Neuronal stem cell (in vitro differentiated cells): Measurements from ENCODE around the gene UQCR10.

Source experiments
- DNase-seq: peaks from one replicate; pipeline ENCODE4 v3.0.0-alpha.2; 2013; ENCODE audit warnings: low spot score
- H2AFZ ChIP-seq: one replicate; pipeline ENCODE4 v1.6.1; 2013; ENCODE audit warnings: mild to moderate bottlenecking, low read length, inconsistent platforms
- H2AK5ac ChIP-seq: 2 replicates; pipeline ENCODE4 v1.6.1; 2013; ENCODE audit warnings: low read depth, mild to moderate bottlenecking, inconsistent platforms, low read length, moderate library complexity, mixed read lengths
- H2BK120ac ChIP-seq: 2 replicates; pipeline ENCODE4 v1.6.1; 2013; ENCODE audit warnings: low read depth, mild to moderate bottlenecking, inconsistent platforms, low read length, moderate library complexity, mixed read lengths
- H2BK12ac ChIP-seq: one replicate; pipeline ENCODE4 v1.6.1; 2013; ENCODE audit warnings: low read length, inconsistent platforms
- H2BK15ac ChIP-seq: 2 replicates; pipeline ENCODE4 v1.6.1; 2013; ENCODE audit warnings: mild to moderate bottlenecking, low read length, inconsistent platforms, mixed read lengths
- H2BK5ac ChIP-seq: one replicate; pipeline ENCODE4 v1.6.1; 2013; ENCODE audit warnings: inconsistent platforms, mild to moderate bottlenecking, low read length, moderate library complexity
- H3K14ac ChIP-seq: one replicate; pipeline ENCODE4 v1.6.1; 2013; ENCODE audit warnings: low read length, inconsistent platforms
- H3K18ac ChIP-seq: 2 replicates; pipeline ENCODE4 v1.6.1; 2013; ENCODE audit warnings: low read length, inconsistent platforms
- H3K23ac ChIP-seq: 2 replicates; pipeline ENCODE4 v1.6.1; 2013; ENCODE audit warnings: low read depth, mild to moderate bottlenecking, mixed read lengths, low read length, inconsistent platforms; ENCODE audit not compliant: poor library complexity
- H3K27ac ChIP-seq: replicated peaks from 3 replicates; pipeline ENCODE4 v1.5.1; 2013; ENCODE audit warnings: low read length, inconsistent platforms
- H3K27me3 ChIP-seq, 3 experiments: 2 replicates each; pipeline ENCODE4 v1.6.1; 2013; ENCODE audit warnings: low read length in 3 of 3, mild to moderate bottlenecking in 2 of 3, inconsistent platforms in 1 of 3, low read depth in 1 of 3, mixed read lengths in 1 of 3, moderate library complexity in 1 of 3; ENCODE audit not compliant: control insufficient read depth in 3 of 3, insufficient read depth in 3 of 3
- H3K36me3 ChIP-seq, 2 donors: replicated peaks in 1 of 2; 2 replicates each; pipeline ENCODE4 v1.6.1; 2013; ENCODE audit warnings: low read length in 2 of 2; ENCODE audit not compliant: control insufficient read depth in 2 of 2, insufficient read depth in 2 of 2
- H3K4ac ChIP-seq: 2 replicates; pipeline ENCODE4 v1.6.1; 2013; ENCODE audit warnings: inconsistent platforms, mild to moderate bottlenecking, low read length, moderate library complexity
- H3K4me1 ChIP-seq, 2 donors: 1 replicate in 1 of 2; 2 replicates in 1 of 2; pipeline ENCODE4 v1.6.1; 2013; ENCODE audit warnings: low read length in 2 of 2, low read depth in 1 of 2; ENCODE audit not compliant: control insufficient read depth in 2 of 2, insufficient read depth in 1 of 2
- H3K4me2 ChIP-seq: one replicate; pipeline ENCODE4 v1.6.1; 2013; ENCODE audit warnings: mild to moderate bottlenecking, low read length, inconsistent platforms; ENCODE audit not compliant: insufficient read depth, poor library complexity, severe bottlenecking
- H3K4me3 ChIP-seq, 2 donors: 2 replicates each; pipeline ENCODE4 v1.5.1; 2013; ENCODE audit warnings: low read length in 2 of 2, mild to moderate bottlenecking in 2 of 2, inconsistent platforms in 1 of 2, moderate library complexity in 1 of 2
- H3K79me1 ChIP-seq: one replicate; pipeline ENCODE4 v1.6.1; 2013; ENCODE audit warnings: low read depth, mild to moderate bottlenecking, inconsistent platforms, low read length, moderate library complexity
- H3K9ac ChIP-seq: one replicate; pipeline ENCODE4 v1.6.1; 2013; ENCODE audit warnings: mild to moderate bottlenecking, low read depth, low read length, inconsistent platforms; ENCODE audit not compliant: poor library complexity
- H3K9me3 ChIP-seq, 2 donors: replicated peaks in 1 of 2; 2 replicates each; pipeline versions ENCODE3 to v1.6.1; 2013; ENCODE audit warnings: low read length in 2 of 2, mild to moderate bottlenecking in 2 of 2, inconsistent platforms in 1 of 2, low read depth in 1 of 2, mixed read lengths in 1 of 2, moderate library complexity in 1 of 2; ENCODE audit not compliant: control insufficient read depth in 2 of 2, insufficient read depth in 1 of 2
- H4K8ac ChIP-seq: one replicate; pipeline ENCODE4 v1.6.1; 2013; ENCODE audit warnings: low read depth, mild to moderate bottlenecking, inconsistent platforms, low read length, moderate library complexity
- H4K91ac ChIP-seq: one replicate; pipeline ENCODE4 v1.6.1; 2013; ENCODE audit warnings: low read length, low read depth, mild to moderate bottlenecking, inconsistent platforms; ENCODE audit not compliant: poor library complexity
- WGBS, 2 donors: extraction: QIAGEN DNeasy Blood & Tissue Kit; methylation state at CpG; one replicate each; pipeline ENCODE4 v1.1.7; 2013; ENCODE audit warnings: missing lambda C conversion rate in 2 of 2, mixed read lengths in 1 of 2; ENCODE audit not compliant: insufficient read length in 2 of 2, insufficient replicate concordance in 1 of 2; ENCODE audit errors: extremely low coverage in 2 of 2; 5-methylcytosine and 5-hydroxymethylcytosine counted together

Gene UQCR10

GRCh38 chr22:29748248-29748893, 18.8 kb upstream of the UQCR10 start:
- DNase-seq, result no peak

GRCh38 chr22:29750029-29750428, 17.1 kb upstream of the UQCR10 start:
- H2BK120ac ChIP-seq, result no peak overlapping the region
- no peak overlapping the region for H4K8ac ChIP-seq
- no peaks in the 10 kb centered on the region for H3K79me1 ChIP-seq
- no peak overlapping the region for H3K18ac ChIP-seq
- no peak overlapping the region for H2BK12ac ChIP-seq
- no peak overlapping the region for H3K23ac ChIP-seq
- no peak overlapping the region for H2BK15ac ChIP-seq
- H3K27me3 ChIP-seq, result no peaks in the 10 kb centered on the region
- no peak overlapping the region for H3K9ac ChIP-seq
- no peak overlapping the region for H3K27ac ChIP-seq
- H3K14ac ChIP-seq, result no peak overlapping the region
- no peak overlapping the region for H4K91ac ChIP-seq
- H2AFZ ChIP-seq, result no peak overlapping the region
- DNase-seq, result no peak
- no peak overlapping the region for H3K4ac ChIP-seq
- H2AK5ac ChIP-seq, result no peak overlapping the region
- no CpG with 5 or more reads among the region's 3 CpGs for whole genome bisulfite sequencing, 2 donors
- no peak overlapping the region for H3K4me2 ChIP-seq
- no peaks in the 10 kb centered on the region for H3K9me3 ChIP-seq
- H3K36me3 ChIP-seq, result peaks cover 6 to 7% of the 10 kb centered on the region in 2 donors
- no peaks in the 10 kb centered on the region for H3K4me1 ChIP-seq
- no peak overlapping the region for H2BK5ac ChIP-seq
- no peak overlapping the region for H3K4me3 ChIP-seq

More at GRCh38 chr22:29748248-29748893, 18.8 kb upstream of the UQCR10 start:
- Histone ChIP-seq H3K9ac (no peak overlapping the region), H2BK120ac (no peak overlapping the region), H3K4me2 (no peak overlapping the region), H3K14ac (no peak overlapping the region), H2BK15ac (no peak overlapping the region), H2BK5ac (no peak overlapping the region), H4K91ac (no peak overlapping the region), H3K23ac (no peak overlapping the region), H3K27me3 (no peaks in the 10 kb centered on the region), H3K4ac (no peak overlapping the region), H3K4me1 (no peaks in the 10 kb centered on the region), H3K9me3 (no peaks in the 10 kb centered on the region), H3K27ac (no peak overlapping the region), H3K4me3 (no peak overlapping the region), H3K18ac (no peak overlapping the region), H2AK5ac (no peak overlapping the region), H3K36me3 (peaks cover 6 to 7% of the 10 kb centered on the region in 2 donors), H3K79me1 (no peaks in the 10 kb centered on the region), H2BK12ac (no peak overlapping the region), H2AFZ (no peak overlapping the region), H4K8ac (no peak overlapping the region)
- WGBS, 2 donors, result no CpG with 5 or more reads among the region's 9 CpGs

DNA sequence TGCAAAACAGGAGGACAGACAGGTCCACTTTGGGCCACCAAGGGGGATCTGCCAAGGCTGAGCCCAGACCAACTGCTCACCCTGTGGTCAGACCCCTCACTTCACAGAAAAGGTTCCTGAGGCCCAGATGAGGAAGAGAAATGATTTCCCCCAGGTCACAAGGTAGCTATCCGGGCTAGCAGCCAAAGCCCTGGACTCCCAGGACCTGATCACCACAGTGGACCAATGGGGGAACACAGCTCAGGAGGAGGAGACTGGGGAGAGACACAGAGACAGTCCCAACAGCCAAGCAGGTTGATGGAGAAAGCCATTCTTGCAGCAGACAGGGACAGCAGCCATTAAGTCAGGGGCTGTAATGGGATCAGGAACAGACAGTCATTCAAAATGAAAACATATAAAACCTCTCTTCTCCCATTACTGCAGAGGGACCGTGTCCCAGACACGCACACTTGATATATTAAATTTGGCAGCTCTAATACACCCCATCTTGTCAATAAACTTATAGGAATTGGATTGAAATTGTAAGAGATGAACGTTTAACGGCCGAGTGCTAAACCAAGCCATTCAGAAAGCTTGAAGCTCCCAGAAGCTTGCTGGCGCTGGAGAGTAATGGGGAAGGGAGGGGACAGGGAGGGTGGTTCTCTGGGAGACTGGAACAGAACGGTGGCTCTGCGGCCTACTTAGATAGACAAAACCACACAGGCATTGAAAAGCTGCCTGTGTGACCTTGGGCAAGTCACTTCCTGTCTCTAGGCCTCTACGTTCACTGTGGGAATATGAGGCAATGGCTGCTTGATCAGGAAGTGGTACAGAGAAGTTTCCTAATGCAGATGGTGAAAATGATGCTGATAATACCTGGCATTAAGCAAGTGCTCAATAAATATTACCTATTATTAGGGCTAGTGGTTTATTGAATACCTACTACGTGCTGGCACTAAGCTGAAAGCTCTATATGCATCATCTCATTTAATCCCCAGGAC, 16.3 kb upstream of the UQCR10 start:
- Histone ChIP-seq H4K8ac (no peak overlapping the region), H2BK5ac (no peak overlapping the region), H3K4me3 (no peak overlapping the region), H4K91ac (no peak overlapping the region), H3K4me2 (no peak overlapping the region), H3K18ac (no peak overlapping the region), H2AK5ac (no peak overlapping the region), H3K9me3 (no peaks in the 10 kb centered on the region), H3K23ac (no peak overlapping the region), H2BK15ac (no peak overlapping the region), H2BK12ac (no peak overlapping the region), H3K4me1 (peaks cover 0 to 1% of the 10 kb centered on the region in 2 donors), H3K79me1 (no peaks in the 10 kb centered on the region), H3K9ac (no peak overlapping the region), H2AFZ (no peak overlapping the region), H3K14ac (no peak overlapping the region), H3K4ac (no peak overlapping the region), H3K36me3 (peaks cover 3 to 4% of the 10 kb centered on the region in 2 donors), H2BK120ac (no peak overlapping the region), H3K27me3 (no peaks in the 10 kb centered on the region), H3K27ac (no peak overlapping the region)
- DNase-seq, result no peak
- no CpG with 5 or more reads among the region's 11 CpGs for WGBS, 2 donors

DNA sequence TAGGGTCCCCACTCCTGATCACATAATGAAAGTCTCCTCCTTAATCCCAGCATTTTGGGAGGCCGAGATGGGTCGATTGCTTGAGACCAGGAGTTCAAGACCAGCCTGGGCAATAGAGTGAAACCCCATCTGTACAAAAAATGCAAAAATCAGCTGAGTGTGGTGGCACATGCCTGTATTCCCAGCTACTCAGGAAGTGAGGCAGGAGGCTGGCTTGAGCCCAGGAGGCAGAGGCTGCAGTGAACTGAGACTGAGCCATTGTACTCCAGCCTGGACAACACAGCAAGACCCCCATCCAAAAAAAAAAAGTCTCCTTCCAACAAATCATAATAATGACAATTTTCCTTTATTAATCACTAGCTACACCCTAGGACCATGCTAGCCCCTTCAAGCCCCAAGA, 15.5 kb upstream of the UQCR10 start:
- no peak overlapping the region for H3K9ac ChIP-seq
- peaks cover 0 to 1% of the 10 kb centered on the region in 2 donors for H3K36me3 ChIP-seq
- no peak for DNase-seq
- no peak overlapping the region for H3K14ac ChIP-seq
- no peaks in the 10 kb centered on the region for H3K79me1 ChIP-seq
- no peak overlapping the region for H4K91ac ChIP-seq
- no peak overlapping the region for H3K27ac ChIP-seq
- no peak overlapping the region for H3K4me2 ChIP-seq
- no CpG with 5 or more reads among the region's 2 CpGs for WGBS, 2 donors
- no peak overlapping the region for H3K4me3 ChIP-seq
- H3K4ac ChIP-seq, result no peak overlapping the region
- H2BK12ac ChIP-seq, result no peak overlapping the region
- peaks cover 0 to 1% of the 10 kb centered on the region in 2 donors for H3K4me1 ChIP-seq
- no peak overlapping the region for H3K18ac ChIP-seq
- H3K9me3 ChIP-seq, result no peaks in the 10 kb centered on the region
- no peak overlapping the region for H2AFZ ChIP-seq
- H2BK15ac ChIP-seq, result no peak overlapping the region
- no peak overlapping the region for H4K8ac ChIP-seq
- H3K27me3 ChIP-seq, result no peaks in the 10 kb centered on the region
- H2BK5ac ChIP-seq, result no peak overlapping the region
- H3K23ac ChIP-seq, result no peak overlapping the region
- no peak overlapping the region for H2AK5ac ChIP-seq
- H2BK120ac ChIP-seq, result no peak overlapping the region
